ENCODE measurements around the gene PFDN4.

Gene PFDN4

DNA sequence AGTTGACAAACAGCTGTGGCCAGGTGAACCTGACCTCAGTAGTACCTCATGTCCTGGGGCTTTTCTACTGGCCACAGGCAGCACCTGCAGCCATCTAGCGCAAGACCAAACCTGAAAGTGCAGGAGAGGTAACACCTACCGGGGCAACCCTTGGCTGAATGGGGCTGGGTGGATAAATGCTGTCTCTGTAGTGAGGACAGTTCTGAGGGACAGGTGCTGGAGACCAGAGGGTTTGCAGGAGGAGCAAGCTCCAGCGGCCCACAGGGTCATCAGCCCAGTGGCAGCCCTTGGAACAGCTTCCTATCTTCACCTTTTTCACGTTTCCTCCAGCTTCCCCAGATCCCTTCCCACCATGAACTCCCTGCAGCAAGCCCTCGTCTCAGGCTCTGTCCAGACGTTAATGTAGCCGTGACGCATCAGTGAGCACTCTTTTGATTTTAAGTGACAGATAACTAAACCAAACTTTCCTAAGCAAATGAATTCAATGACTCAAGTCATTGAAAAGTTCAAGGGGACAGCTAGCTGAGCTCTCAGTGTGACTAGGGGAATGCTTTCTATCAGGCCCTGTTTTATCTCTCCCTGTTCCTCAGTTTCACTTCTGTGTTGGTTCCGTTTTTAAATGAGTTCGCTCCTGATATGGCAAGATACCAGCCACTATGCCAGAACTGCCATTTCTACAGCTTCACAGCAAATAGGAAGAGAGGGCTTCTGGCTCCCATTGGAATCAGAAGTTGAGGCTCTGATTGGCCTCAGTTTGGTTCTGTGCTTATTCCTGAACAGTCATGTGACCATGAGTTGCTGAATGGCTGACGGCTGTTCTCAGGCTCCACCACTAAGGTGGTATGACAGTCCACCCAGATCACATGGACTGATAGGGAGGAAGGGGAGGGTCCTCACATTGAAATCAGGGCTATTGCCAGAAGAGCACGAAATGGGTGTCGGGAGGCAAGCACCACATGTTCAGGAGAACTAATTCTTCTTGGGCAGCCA, 12.1 kb upstream of the PFDN4 start:
- Histone ChIP-seq H3K36me3 (ENCODE audit: control insufficient read depth, low read length) (no peaks in the 10 kb centered on the region), H3K27ac (ENCODE audit: low read depth, low read length) (no peak overlapping the region), H3K79me2 (ENCODE audit: control insufficient read depth, low read length) (no peaks in the 10 kb centered on the region), H3K27me3 (ENCODE audit: control insufficient read depth, low read length) (peaks cover 7% of the 10 kb centered on the region; the same call in 1 of the 2 replicates), H3K4me1 (ENCODE audit: control insufficient read depth, low read length) (peaks cover 8% of the 10 kb centered on the region), H4K20me1 (ENCODE audit: control insufficient read depth, insufficient read depth, low read depth, low read length) (peaks cover 3% of the 10 kb centered on the region; the same call in 1 of the 2 replicates), H3K4me2 (ENCODE audit: low read length) (no peak overlapping the region), H3K9me2 (replicated peaks; ENCODE audit: control insufficient read depth, low read length) (no peaks in the 10 kb centered on the region), H3K4me3 (ENCODE audit: low read length) (no peak overlapping the region), H3F3A (ENCODE audit: control insufficient read depth, insufficient read depth) (no peaks in the 10 kb centered on the region), H3K9me3 (ENCODE audit: control insufficient read depth, insufficient read depth, low read length) (no peaks in the 10 kb centered on the region)
- TF ChIP-seq, protein P1, sequence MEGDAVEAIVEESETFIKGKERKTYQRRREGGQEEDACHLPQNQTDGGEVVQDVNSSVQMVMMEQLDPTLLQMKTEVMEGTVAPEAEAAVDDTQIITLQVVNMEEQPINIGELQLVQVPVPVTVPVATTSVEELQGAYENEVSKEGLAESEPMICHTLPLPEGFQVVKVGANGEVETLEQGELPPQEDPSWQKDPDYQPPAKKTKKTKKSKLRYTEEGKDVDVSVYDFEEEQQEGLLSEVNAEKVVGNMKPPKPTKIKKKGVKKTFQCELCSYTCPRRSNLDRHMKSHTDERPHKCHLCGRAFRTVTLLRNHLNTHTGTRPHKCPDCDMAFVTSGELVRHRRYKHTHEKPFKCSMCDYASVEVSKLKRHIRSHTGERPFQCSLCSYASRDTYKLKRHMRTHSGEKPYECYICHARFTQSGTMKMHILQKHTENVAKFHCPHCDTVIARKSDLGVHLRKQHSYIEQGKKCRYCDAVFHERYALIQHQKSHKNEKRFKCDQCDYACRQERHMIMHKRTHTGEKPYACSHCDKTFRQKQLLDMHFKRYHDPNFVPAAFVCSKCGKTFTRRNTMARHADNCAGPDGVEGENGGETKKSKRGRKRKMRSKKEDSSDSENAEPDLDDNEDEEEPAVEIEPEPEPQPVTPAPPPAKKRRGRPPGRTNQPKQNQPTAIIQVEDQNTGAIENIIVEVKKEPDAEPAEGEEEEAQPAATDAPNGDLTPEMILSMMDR (IDR thresholded peaks at IDR 0.05; ENCODE audit: low read depth, low read length, poor library complexity, severe bottlenecking), result no peak
- no peak for TF ChIP-seq EZH2phosphoT487 (IDR thresholded peaks at IDR 0.05; ENCODE audit: borderline replicate concordance, low read length)

DNA sequence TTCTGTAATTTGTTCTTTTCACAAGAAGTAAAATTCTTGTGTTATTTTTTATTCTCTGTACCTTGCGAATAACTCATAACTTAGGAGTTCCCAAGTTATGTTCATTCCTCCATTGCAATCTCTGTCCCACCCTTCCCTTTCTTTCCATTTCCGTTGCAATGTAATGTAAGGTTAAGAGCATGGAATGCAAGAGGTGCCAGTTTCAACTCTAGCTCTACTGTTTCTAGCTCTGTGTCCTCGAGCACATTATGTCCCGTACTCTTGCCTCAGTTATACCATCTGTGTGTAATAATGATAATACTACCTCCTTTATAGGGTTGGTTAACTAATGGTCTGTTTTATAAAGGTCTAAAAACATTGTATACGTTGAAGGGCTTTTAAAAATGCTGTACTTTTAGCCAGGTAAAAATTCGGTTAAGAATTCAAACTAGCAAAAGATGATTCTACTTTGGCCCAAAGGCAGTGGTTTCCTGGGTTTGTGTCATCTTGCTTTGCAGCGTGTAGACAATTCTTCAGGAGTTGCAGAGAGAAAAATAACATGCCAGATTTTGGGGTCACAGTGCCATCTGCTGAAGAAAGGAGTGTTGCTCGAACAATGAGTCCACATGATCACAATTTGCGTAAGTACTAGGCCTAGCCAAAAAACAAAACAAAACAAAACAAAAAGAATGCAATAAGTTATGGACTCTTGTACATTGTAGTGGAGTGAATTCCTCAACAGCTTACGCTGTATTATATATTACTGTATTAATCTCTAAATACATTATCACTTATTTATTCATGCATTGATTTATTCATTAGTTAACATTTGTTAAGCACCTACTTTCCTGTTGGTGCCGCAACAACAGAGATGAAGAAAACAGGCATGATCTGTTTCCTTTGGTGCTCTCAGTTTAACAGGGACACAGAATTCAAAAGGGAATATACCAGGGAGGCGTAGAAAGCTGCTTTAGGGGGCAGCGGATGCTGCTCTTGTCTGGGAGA, 10.0 kb upstream of the PFDN4 start:
- TF ChIP-seq, protein P1 (IDR thresholded peaks at IDR 0.05; ENCODE audit: low read depth, low read length, poor library complexity, severe bottlenecking), result no peak
- no peak for TF ChIP-seq EZH2phosphoT487 (IDR thresholded peaks at IDR 0.05; ENCODE audit: borderline replicate concordance, low read length)
- H3K27ac ChIP-seq (ENCODE audit: low read depth, low read length), result no peak overlapping the region

DNA sequence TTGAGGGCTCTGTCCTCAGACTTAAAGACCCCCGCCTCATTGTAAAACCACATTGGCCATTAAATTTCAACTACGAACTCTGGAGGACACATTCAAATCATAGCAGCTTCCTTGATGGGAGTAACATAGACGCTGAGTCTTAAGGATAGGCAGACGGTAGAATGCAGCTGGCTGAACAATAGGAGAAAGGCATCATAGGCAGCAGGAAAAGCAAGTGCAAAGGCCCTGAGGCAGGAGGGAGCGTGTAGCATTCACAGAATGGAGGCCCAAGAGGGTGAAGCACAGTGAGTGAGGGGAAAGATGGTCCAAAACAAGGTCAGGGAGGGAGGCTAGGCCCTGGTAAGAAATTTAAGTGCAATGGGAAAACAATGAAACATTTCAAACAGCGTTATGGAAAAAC, 8.6 kb upstream of the PFDN4 start:
- Histone ChIP-seq H3F3A (ENCODE audit: control insufficient read depth, insufficient read depth) (no peaks in the 10 kb centered on the region), H4K20me1 (ENCODE audit: control insufficient read depth, insufficient read depth, low read depth, low read length) (peaks cover 3% of the 10 kb centered on the region; the same call in 1 of the 2 replicates), H3K27me3 (ENCODE audit: control insufficient read depth, low read length) (peaks cover 9% of the 10 kb centered on the region; the same call in 1 of the 2 replicates), H3K79me2 (ENCODE audit: control insufficient read depth, low read length) (no peaks in the 10 kb centered on the region), H3K9me2 (replicated peaks; ENCODE audit: control insufficient read depth, low read length) (no peaks in the 10 kb centered on the region), H3K36me3 (ENCODE audit: control insufficient read depth, low read length) (no peaks in the 10 kb centered on the region), H3K4me1 (ENCODE audit: control insufficient read depth, low read length) (peaks cover 8% of the 10 kb centered on the region), H3K4me2 (ENCODE audit: low read length) (no peak overlapping the region), H3K4me3 (ENCODE audit: low read length) (no peak overlapping the region), H3K27ac (ENCODE audit: low read depth, low read length) (no peak overlapping the region), H3K9me3 (ENCODE audit: control insufficient read depth, insufficient read depth, low read length) (no peaks in the 10 kb centered on the region)
- no peak for TF ChIP-seq EZH2phosphoT487 (IDR thresholded peaks at IDR 0.05; ENCODE audit: borderline replicate concordance, low read length)
- TF ChIP-seq, protein P1 (IDR thresholded peaks at IDR 0.05; ENCODE audit: low read depth, low read length, poor library complexity, severe bottlenecking), result no peak

More for the DNA sequence above, 10.0 kb upstream of the PFDN4 start:
- H3F3A ChIP-seq (ENCODE audit: control insufficient read depth, insufficient read depth), result no peaks in the 10 kb centered on the region
- H3K27me3 ChIP-seq (ENCODE audit: control insufficient read depth, low read length), result peaks cover 7% of the 10 kb centered on the region; the same call in 1 of the 2 replicates
- peaks cover 8% of the 10 kb centered on the region for H3K4me1 ChIP-seq (ENCODE audit: control insufficient read depth, low read length)
- H3K9me2 ChIP-seq (replicated peaks; ENCODE audit: control insufficient read depth, low read length), result no peaks in the 10 kb centered on the region
- no peak overlapping the region for H3K4me3 ChIP-seq (ENCODE audit: low read length)
- no peaks in the 10 kb centered on the region for H3K36me3 ChIP-seq (ENCODE audit: control insufficient read depth, low read length)
- H3K79me2 ChIP-seq (ENCODE audit: control insufficient read depth, low read length), result no peaks in the 10 kb centered on the region
- peaks cover 3% of the 10 kb centered on the region; the same call in 1 of the 2 replicates for H4K20me1 ChIP-seq (ENCODE audit: control insufficient read depth, insufficient read depth, low read depth, low read length)
- no peak overlapping the region for H3K4me2 ChIP-seq (ENCODE audit: low read length)
- H3K9me3 ChIP-seq (ENCODE audit: control insufficient read depth, insufficient read depth, low read length), result no peaks in the 10 kb centered on the region
